ENCODE data around the gene IQSEC1.

The IQSEC1 gene

GRCh38 chr3:12980596-12981290 lies 92.5 kb downstream of the IQSEC1 start:
- no peak for FAIRE-seq

GRCh38 chr3:12979947-12980487 lies 93.2 kb downstream of the IQSEC1 start:
- FAIRE-seq = no peak

- FAIRE-seq = no peak
Observed at GRCh38 chr3:12979151-12979946, 93.9 kb downstream of the IQSEC1 start.

- no peak for FAIRE-seq
Observed at GRCh38 chr3:12978682-12979081, 94.5 kb downstream of the IQSEC1 start.

- FAIRE-seq = no peak
Observed at GRCh38 chr3:12977117-12977808, 96.0 kb downstream of the IQSEC1 start.

GRCh38 chr3:12975748-12976522 lies 97.3 kb downstream of the IQSEC1 start:
- FAIRE-seq = no peak

- no peak for FAIRE-seq
Observed at GRCh38 chr3:12974819-12975218, 98.4 kb downstream of the IQSEC1 start.

- FAIRE-seq = no peak
Observed at GRCh38 chr3:12974334-12974733, 98.9 kb downstream of the IQSEC1 start.

- FAIRE-seq = no peak
Observed at GRCh38 chr3:12973827-12974226, 99.4 kb downstream of the IQSEC1 start.

GRCh38 chr3:12972781-12973702 lies 100.2 kb downstream of the IQSEC1 start:
- no peak for FAIRE-seq

DNA sequence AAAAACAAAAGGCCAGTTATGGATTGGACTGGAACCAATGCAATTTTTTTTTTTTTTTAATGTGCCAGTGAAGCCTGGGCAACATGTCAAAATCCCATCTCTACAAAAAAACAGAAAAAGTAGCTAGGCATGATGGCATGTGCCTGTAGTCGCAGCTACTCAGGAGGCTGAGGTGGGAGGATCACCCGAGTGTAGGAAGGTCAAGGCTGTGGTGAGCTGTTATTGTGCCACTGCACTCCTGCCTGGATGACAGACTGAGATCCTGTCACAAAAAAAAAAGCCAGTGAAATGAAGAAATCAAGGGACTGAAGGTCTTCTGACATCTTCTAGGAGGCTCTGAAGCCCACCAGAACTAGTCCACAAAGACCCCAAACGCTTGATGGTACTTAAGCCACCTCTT lies 101.2 kb downstream of the IQSEC1 start:
- no peak for FAIRE-seq

DNA sequence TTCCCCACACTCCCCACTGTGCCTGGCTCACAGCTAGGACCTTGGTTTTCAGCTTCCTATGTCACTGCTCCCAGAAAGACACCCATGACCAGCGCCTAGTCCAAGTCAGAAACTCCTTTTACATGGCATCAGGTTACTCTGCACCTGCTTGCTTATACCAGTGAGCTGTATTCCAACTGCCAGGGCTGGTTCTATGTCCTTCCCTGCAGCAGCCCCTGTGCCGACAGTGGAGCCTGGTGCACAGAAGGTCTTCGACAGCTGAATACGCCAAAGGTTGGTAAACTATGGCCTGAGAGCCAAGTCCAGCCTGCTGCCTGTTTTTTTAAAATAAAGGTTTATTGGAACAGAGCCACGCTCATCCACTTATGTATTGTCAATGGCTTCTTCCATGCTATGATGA lies 102.5 kb downstream of the IQSEC1 start:
- FAIRE-seq = no peak

GRCh38 chr3:12969486-12969885 lies 103.7 kb downstream of the IQSEC1 start:
- no peak for FAIRE-seq

DNA sequence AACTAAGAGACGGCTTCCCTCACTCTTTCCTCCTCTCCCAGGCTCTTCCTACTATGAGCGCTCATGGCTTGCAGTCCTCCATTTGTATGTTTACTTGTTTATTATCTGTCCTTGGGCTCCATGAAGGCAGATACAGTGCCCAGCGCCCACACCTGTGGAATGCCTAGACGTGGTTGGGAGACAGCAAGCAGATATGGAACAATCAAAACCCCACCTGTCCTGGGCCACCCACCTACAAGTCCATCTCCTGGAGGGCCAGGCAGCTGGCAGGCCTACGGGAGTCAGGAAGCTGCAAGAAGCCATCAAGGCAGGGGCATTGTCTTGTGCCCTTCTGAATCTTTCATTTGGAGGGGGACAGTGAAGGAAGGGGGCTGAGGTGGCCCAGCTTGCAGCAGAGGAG lies 104.7 kb downstream of the IQSEC1 start:
- FAIRE-seq = no peak

DNA sequence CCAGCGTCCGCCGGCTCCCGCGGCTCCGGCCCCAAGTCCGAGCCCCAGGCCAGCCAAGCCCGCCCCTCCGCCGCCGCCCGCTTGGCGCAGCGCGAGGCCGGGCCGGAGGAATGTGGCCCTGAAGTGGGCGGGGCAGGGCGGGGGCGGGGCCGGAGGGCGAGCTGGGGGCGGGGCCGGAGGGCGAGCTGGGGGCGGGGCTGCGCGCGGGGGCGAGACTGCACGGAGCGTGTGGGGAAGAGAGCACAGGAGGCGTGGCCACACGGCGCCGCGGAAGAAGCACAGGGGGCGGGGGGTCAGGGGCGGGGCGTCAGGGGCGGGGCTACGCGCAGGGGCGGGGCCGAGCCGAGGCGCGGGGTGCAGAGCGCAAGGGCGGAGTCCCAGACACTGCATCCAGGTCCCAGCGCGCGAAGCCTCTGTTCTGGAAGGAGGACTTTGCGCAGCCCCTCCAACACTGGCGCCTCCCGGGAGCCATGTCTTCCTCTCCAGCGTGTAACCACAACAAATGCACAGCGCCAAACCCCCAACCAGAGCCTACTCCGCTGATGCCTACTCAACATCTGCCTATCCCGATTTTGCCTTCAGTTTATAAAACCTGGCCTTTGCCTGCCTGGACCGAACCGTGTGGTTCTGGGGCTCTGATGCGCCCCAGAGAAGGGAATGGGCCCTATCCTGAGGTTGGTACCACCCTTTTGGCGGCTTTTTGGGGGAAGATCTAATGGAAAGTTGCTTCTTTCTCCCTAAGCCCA lies 105.5 kb downstream of the IQSEC1 start:
- no peak for FAIRE-seq

GRCh38 chr3:12966847-12967605 lies 106.2 kb downstream of the IQSEC1 start:
- no peak for FAIRE-seq

DNA sequence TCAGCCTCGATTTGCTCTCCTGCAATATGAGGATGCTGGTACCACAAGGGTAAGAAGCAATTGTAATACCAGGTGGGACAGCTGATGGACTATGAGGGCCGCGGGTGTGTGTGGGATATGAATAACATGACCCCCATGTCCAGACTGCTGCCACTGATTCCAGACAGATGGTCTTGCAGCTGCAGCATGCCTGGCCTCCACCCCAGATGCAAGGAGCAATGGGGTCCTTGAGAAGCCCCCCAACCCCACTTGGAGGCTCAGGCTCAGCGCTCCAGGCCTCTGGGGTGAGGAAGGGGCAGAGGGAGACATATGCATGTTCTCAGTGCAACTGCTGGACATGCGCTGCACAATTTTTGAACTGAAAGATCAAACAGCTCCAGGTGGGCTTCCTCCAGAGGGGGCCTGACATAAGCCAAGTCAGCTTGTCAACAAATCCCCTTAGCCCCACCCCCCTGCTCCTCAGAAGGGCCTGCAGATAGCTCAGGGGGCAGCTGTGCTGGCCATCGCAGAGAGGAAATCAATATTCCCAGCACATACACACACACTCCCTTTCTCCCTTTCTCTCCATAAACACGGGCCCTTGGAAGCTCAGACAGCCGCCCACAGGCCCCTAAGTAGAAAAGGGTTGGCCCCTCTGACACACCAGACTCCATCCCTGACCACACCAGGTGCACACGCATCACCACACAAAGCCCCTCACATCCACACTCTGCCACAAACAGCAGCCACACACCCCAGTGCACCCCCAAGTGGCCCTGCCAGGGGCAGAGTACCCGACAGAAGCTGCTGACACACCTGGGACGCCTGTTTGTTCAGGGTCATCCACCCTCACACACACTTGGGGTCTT lies 107.0 kb downstream of the IQSEC1 start:
- no peak for FAIRE-seq

- FAIRE-seq = no peak
Observed at GRCh38 chr3:12964711-12965612, 108.3 kb downstream of the IQSEC1 start.

All from endometrium (tissue), 2 donors.